Globus pallidus (tissue), 1 donor: ENCODE results near the gene ZNF334.

Experiments
- DNase-seq: peaks from one replicate; pipeline ENCODE4 v3.0.0-alpha.2; 2015; ENCODE audit warnings: low spot score

The ZNF334 gene

DNA sequence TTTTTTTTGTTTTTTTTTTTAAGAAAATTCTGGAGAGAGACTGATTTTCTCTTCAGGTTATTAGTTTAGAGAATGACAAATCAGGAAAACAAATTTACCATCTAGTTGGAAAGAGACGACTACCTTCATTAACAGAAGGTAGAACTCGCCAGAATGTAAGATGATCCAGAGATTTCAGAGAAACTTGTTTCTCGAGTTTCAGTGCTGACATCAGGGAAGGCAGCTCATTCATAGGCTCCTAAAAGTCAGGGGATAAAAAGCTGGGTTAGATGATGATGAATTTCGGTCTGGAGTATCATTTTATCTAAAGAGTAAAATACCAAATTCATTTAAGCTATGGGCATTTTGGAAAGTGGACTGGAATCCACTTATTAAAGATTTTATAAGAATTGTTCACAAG is 27.9 kb downstream of the ZNF334 start:
- DNase-seq, result no peak

DNA sequence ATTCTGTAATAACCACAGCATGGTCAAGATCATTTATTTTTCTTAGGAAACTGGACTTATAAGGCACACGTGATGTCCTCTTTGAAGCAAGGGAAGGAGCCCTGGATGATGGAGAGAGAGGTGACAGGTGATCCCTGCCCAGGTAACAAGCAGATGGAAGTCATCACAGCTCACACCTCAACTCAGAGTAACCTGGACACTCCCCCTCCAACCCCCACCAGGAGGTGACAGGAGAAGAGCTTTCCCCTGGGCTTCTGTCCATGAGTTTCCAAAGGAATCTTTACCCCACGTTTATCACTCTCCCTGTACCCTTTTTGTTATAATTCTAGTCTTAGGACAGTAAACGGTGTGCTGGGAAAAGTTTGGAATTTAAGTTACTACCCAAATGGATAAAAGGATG is 28.4 kb downstream of the ZNF334 start:
- DNase-seq, result no peak

DNA sequence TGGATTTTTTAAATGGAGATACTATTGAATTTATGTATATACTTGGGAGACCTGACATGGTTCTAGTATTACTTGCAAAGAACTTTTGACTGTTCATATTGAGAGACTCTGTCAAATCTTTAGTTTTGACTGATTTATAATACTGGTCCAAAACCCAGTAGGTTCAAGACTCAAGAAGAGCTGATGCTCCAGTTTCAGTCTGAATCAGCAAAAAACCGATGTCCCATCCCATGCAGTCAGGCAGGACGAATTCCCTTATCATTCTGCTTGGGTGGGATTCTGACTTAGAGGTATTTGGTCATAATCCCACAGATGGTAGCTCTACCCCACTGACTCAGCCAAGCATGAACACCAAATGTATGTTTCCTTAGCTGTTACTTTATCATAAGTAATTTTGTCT is 29.5 kb downstream of the ZNF334 start:
- no peak for DNase-seq

DNA sequence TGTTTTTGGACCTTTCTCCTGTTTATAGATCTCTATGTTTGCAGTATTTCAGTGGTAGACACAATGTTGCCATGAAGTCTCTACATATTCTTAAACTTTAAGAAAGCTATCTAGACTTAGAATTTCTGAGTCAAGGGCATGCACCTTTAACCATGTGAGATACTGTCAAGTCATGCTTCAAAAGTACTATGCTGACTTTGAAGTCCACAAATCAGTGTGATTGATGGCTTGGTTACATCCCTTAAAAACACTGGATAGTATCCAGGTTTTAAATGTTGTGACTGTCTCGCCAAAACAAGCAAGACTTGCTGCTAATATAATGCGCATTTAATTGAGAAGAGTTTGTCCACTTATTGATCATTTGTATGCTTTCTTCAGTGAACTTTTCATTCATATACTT is 30.5 kb downstream of the ZNF334 start:
- no peak for DNase-seq

DNA sequence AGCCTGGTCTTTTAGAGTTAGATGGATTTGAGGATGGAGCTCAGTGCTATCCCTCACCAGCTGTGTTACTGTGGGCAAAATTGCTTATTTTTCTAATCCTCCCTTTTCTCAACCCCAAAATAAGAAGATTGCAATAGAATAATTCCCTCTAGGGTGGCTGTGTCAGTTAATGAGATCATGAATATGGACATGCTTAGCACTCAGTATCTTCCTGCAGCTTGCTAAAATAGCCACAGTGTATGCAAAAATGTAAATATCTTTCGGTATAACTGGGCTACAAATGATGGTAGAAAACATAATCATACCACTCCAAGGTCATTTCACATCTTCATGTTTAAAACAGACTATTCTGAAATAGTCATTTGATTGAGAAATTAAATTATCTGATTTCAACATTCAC is 35.7 kb downstream of the ZNF334 start:
- DNase-seq, result no peak

DNA sequence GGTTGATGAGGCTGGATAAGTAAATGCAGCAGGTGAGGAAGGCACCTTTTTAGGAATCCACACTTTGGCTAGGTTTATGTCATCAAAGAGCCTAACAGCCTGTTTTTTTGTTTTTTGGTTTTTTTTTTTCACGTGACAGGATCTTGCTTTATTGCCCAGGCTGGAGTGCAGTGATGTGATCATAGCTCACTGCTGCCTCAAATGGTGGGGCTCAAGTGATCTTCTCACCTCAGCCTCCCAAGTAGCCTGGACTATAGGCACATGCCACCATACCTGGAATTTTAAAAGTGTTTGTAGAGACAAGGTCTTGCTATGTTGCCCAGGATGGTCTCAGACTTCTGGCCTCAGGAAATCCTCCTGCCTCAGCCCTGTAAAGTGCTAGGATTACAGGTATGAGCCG is 36.1 kb downstream of the ZNF334 start:
- no peak for DNase-seq

DNA sequence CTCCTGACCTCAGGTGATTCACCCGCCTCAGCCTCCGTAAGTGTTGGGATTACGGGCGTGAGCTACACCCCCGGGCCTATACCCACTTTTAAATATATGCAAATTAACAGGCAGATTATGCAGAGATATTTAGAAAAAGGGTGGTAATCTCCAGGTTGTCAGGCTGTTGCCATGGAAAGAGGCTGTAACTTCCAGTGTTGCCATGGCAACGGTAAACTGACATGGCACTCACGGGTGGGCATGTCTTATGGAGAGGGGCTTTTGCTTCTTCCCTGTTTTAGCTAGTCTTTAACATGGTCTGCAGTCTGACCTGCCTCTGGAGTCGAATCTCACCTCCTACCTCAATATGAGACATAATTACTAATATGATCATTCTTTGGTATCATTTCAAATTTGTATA is 44.9 kb downstream of the ZNF334 start:
- no peak for DNase-seq

DNA sequence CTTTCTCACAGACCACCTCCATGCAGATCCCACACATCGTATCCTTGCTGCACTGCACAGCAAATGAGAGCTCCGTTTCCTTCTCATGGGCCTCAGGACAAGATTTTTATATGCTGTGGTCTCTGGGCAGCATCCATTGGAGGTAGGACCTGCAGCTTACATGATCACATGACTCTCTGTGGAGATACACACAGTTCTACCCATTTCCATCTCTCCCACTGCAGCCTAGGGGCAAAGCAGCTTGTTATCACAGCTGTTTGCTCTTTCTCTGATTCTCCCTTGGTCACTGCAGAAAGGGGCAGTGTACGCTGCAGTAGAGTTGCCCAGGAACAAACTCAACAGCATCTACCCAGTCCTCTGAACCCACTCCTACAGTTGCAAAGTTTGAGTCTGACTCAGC is 48.9 kb downstream of the ZNF334 start:
- DNase-seq, result no peak

DNA sequence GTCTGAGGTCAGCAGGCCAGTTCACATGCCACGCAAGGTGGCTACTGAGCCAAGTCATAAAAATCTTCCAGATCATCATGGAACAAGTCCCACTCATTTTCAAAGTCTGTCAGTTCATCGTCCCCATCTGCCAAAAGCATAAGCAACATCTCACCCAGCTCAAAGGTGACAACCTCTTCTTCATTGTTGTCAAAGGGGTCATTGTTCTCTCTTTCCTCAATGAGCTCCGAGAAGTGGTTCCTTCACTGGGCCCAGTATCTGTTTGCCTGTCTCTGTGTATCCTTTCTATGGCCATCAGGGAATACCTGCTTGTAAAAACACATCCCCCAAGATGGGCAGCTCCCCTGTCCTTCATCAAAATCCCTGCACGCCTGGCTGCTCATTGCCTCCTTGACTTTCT is 49.5 kb downstream of the ZNF334 start:
- DNase-seq, result no peak

DNA sequence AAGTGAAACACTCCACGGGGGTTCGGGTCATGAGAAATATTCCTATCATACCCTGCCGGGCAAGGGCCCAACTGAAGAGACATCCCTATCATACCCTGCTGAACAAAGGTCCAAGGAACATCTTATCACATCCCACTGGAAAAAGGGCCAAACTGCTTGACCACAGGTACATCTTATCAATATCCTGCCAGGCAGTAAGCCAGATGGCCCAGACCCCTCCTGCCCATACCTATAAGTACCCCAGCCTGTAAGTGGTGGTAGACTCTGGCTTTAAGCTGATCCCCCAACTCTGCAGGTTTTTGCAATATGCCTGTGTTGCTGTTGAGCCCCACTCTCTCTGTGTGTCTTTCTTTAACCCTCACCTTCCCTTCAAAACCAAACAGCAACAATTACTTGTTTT is 51.6 kb downstream of the ZNF334 start:
- DNase-seq, result no peak

DNA sequence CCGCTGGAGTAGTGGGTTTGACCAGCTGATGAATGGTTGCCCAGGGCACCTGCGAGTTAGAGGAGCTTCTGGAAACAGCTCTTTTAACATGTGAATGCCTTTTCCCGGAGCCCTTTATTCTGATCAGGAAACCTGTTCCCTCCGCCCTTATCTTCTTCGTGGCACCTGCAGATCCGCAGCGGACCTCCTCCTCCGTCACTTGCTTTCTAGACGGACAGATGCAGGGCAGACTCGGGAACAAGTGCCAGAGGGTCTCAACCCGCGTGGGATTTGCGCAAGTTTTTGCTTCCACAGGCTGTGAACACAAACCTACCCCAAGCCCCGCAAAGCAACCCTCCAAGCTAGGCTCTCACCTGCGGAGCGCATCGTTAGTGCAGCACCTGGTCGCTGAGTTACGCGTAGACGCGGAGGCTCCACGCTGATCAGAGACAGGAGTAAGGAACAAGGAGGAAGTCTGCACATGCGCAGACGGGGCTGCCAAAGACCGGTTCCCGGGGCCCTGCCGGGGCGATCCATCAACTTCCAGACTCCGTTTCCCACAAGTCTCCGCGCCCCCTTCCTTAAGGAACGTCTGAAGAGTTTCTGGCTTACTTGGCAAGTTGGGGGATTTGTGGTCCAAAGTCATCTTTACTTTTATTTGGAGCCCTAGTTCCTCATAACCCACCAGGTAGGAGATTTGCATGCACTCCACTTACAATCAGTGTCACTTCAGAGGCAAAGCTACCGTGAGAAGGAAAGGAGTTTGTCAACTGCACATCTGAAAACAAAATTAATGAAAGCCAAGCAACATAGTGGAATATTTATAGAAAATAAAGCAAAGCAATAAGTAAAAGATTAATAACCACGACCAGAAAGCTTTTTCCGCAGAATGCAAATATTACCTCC is 54.3 kb downstream of the ZNF334 start:
- peak; percentile 32 for DNase-seq

DNA sequence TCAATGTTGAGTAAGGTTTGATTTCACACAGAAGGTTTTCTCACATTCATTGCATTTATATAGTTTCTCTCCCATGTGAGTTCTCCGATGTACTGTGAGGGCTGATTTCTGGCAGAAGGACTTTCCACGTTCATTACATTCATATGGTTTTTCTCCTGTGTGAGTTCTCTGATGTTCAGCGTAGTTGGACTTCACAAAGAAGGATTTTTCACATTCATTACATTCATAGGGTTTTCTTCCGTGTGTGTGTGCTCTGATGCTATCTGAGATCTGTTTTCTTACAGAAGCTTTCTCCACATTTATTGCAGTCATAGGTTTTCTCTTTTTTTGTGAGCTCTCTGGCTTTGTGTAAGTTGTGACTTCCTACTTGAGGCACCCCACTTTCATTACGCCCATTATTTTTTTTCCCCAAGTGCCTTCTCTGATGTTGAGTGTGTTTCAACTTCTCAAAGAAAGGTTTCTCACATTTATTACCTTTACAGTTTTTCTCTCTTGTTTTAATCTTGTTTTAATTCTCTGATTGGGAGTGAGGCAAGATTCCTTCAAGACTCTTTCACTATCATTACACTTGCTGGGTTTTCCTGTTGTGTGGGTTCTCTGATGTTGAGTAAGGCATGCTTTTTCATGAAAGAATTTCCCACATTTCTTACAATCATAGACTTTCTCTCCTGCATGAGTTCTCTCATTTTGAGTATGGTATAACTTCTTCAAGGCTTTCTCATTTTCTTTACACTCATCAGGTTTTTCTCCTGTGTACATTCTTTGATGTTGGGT is 56.9 kb downstream of the ZNF334 start:
- DNase-seq, result no peak

DNA sequence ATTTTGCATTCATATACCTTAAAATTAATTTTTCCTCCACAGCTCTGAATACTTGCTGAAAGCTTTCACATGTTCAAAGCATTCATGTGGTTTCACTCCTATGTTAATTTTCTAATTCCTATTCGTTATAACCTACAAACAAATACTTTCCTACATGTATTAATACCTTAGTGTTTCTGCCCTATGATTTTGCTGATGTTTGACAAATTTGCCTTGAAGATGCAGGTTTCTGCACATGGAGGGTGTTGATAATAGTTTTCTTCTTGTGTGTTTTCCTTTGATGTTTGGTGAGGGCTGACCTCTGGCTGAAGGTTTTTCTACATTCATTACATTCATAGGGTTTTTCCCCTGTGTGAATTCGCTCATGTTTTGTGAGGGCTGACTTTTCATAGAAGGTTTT is 57.6 kb downstream of the ZNF334 start:
- no peak for DNase-seq
